Osteoblast (primary cell): Measurements from ENCODE around the gene CDKAL1. TPM values are rescaled to one million over a fixed set of nuclear protein-coding genes. Genes with fewer than 3 reads are reported as not detected.

Source experiments
- DNase-seq: peaks from one replicate; pipeline ENCODE4 v3.0.0; 2011; ENCODE audit warnings: low spot score, mixed read lengths; ENCODE audit not compliant: insufficient read length; ENCODE audit errors: missing footprints
- H2AFZ ChIP-seq: 2 replicates; pipeline ENCODE4 v1.6.0; 2011; ENCODE audit warnings: mild to moderate bottlenecking, low read length
- H3K27ac ChIP-seq: 2 replicates; pipeline ENCODE4 v1.5.1; 2011; ENCODE audit warnings: mild to moderate bottlenecking, low read depth, low read length, moderate library complexity
- H3K27me3 ChIP-seq: 2 replicates; pipeline ENCODE4 v1.6.0; 2012; ENCODE audit warnings: mild to moderate bottlenecking, control low read depth, inconsistent platforms, low read length, moderate library complexity; ENCODE audit not compliant: insufficient read depth
- H3K36me3 ChIP-seq: 2 replicates; pipeline ENCODE4 v1.5.1; 2011; ENCODE audit warnings: mild to moderate bottlenecking, low read length, control low read depth, moderate library complexity; ENCODE audit not compliant: insufficient read depth
- H3K4me1 ChIP-seq: 2 replicates; pipeline ENCODE4 v1.5.1; 2011; ENCODE audit warnings: mild to moderate bottlenecking, low read length, control low read depth, moderate library complexity; ENCODE audit not compliant: insufficient read depth
- H3K4me2 ChIP-seq: 2 replicates; pipeline ENCODE4 v1.6.0; 2011; ENCODE audit warnings: mild to moderate bottlenecking, low read length; ENCODE audit not compliant: insufficient read depth
- H3K4me3 ChIP-seq: fragments of 200-600 bp; sonication (generic); 3 replicates; pipeline ENCODE4 v1.5.1; 2012; ENCODE audit warnings: mild to moderate bottlenecking, low read length, inconsistent platforms; ENCODE audit not compliant: insufficient read depth
- H3K79me2 ChIP-seq: 2 replicates; pipeline ENCODE4 v1.6.0; 2012; ENCODE audit warnings: mild to moderate bottlenecking, low read length, control low read depth, inconsistent platforms; ENCODE audit not compliant: insufficient read depth
- H3K9me3 ChIP-seq: 2 replicates; pipeline ENCODE4 v1.5.1; 2011; ENCODE audit warnings: low read depth, low read length, control low read depth
- H4K20me1 ChIP-seq: 2 replicates; pipeline ENCODE4 v1.6.0; 2012; ENCODE audit warnings: mild to moderate bottlenecking, low read length, control low read depth; ENCODE audit not compliant: insufficient read depth
- CTCF ChIP-seq: IDR thresholded peaks from 2 replicates; pipeline ENCODE4 v1.5.1; 2011; ENCODE audit warnings: mild to moderate bottlenecking, low read depth, low read length, moderate library complexity; ENCODE audit errors: extremely low read depth
- total RNA-seq: library from RNA; depleted of rRNA; stranded (reverse); fragments of >200 nt; gene quantifications from 2 replicates; pipeline ENCODE4 v1.2.3, GENCODE V29; 2012

CDKAL1 gene
- total RNA-seq, 1 donor: 18.5 TPM

DNA sequence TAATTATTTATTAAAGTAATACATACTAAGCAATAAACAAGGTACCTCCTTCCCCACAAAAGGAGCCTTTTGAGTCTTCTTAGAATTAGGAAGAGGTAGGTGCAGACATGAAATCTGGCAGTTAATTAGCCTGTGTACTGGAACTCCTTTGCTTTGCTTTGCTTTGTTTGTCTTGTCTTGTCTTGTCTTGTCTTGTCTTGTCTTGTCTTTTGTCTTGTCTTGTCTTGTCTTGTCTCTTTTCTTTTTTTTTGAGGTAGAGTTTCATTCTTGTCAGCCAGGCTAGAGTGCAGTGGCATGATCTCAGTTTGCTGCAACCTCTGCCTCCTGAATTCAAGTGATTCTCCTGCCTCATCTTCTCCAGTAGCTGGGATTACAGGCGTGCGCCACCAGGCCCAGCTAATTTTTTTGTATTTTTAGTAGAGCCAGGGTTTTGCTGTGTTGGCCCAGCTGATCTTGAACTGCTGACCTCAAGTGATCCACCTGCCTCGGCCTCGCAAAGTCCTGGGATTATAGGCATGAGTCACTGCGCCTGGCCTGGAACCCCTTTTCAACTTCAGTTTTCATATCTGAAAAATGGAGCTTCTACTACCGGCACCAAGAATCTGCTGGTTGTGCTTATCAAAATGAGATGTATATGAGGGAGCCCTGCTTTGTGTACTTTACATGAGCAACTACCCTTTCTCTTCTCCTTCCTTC lies 301.2 kb downstream of the CDKAL1 start:
- Histone ChIP-seq H3K27ac (no peak overlapping the region), H3K79me2 (no peaks in the 10 kb centered on the region), H3K4me1 (peaks cover 3% of the 10 kb centered on the region), H3K4me3 (no peak overlapping the region), H3K27me3 (no peaks in the 10 kb centered on the region), H2AFZ (no peak overlapping the region), H4K20me1 (no peaks in the 10 kb centered on the region), H3K4me2 (no peak overlapping the region), H3K36me3 (no peaks in the 10 kb centered on the region), H3K9me3 (no peaks in the 10 kb centered on the region)
- no peak for TF ChIP-seq CTCF
- no peak for DNase-seq

- peaks cover 9% of the 10 kb centered on the region for H3K4me1 ChIP-seq
- no peaks in the 10 kb centered on the region for H3K9me3 ChIP-seq
- H3K4me2 ChIP-seq: no peak overlapping the region
- H3K27ac ChIP-seq: no peak overlapping the region
- no peaks in the 10 kb centered on the region for H4K20me1 ChIP-seq
- no peak for DNase-seq
- no peak overlapping the region for H3K4me3 ChIP-seq
- H3K36me3 ChIP-seq: no peaks in the 10 kb centered on the region
- no peak overlapping the region for H2AFZ ChIP-seq
- H3K79me2 ChIP-seq: no peaks in the 10 kb centered on the region
- no peaks in the 10 kb centered on the region for H3K27me3 ChIP-seq
- no peak for TF ChIP-seq CTCF
Measured at GRCh38 chr6:20837189-20837588, 302.9 kb downstream of the CDKAL1 start.

DNA sequence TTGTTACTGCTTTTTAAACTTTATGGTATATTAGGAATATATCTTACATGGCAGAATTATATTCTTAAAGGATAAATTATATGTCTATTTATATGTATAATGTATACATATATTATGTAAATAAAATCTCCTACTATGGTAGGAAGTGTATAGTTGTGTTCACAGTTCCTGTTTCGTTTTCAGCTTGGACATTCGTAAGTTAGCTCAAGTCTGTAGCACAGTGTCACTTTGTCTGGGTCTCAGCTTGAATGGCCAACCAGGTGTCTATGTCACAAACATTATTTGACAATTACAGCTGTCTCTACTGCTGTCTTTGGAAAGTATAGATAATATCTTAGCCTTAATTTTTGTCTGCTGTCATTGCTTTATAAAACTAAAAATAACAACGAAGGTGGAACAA lies 303.9 kb downstream of the CDKAL1 start:
- TF ChIP-seq CTCF: no peak
- no peak for DNase-seq
- no peak overlapping the region for H3K27ac ChIP-seq
- no peak overlapping the region for H3K4me3 ChIP-seq
- H3K79me2 ChIP-seq: no peaks in the 10 kb centered on the region
- H3K4me1 ChIP-seq: peaks cover 9% of the 10 kb centered on the region
- no peaks in the 10 kb centered on the region for H3K36me3 ChIP-seq
- H3K4me2 ChIP-seq: no peak overlapping the region
- no peaks in the 10 kb centered on the region for H3K27me3 ChIP-seq
- no peaks in the 10 kb centered on the region for H3K9me3 ChIP-seq
- H4K20me1 ChIP-seq: no peaks in the 10 kb centered on the region
- no peak overlapping the region for H2AFZ ChIP-seq

GRCh38 chr6:20839630-20840029 lies 305.4 kb downstream of the CDKAL1 start:
- Histone ChIP-seq H3K4me2 (no peak overlapping the region), H3K79me2 (no peaks in the 10 kb centered on the region), H3K27me3 (no peaks in the 10 kb centered on the region), H2AFZ (no peak overlapping the region), H3K27ac (no peak overlapping the region), H3K4me1 (peaks cover 9% of the 10 kb centered on the region), H3K4me3 (no peak overlapping the region), H4K20me1 (no peaks in the 10 kb centered on the region), H3K9me3 (no peaks in the 10 kb centered on the region), H3K36me3 (no peaks in the 10 kb centered on the region)
- peak; percentile 46 for DNase-seq
- TF ChIP-seq CTCF: no peak
